ENCODE data around the gene JADE3. TPM values are rescaled to one million over a fixed set of nuclear protein-coding genes. Genes with fewer than 3 reads are reported as not detected.

Gene JADE3
- total and polyA plus RNA-seq, 2 experiments from 2014 or later, result 6.4 to 18.6 TPM

- 82% methylated on average over 3 of the region's 3 CpGs for WGBS (ENCODE audit: low lambda C conversion rate, missing lambda C conversion rate)
- peaks cover 84% of the 10 kb centered on the region for H3K79me2 ChIP-seq
Measured at GRCh38 chrX:46927718-46928117, 15.5 kb downstream of the JADE3 start.

GRCh38 chrX:46929439-46930261, 17.4 kb downstream of the JADE3 start:
- peaks cover 79% of the 10 kb centered on the region for H3K79me2 ChIP-seq
- 59% methylated on average over 3 of the region's 3 CpGs for WGBS (ENCODE audit: low lambda C conversion rate, missing lambda C conversion rate)

More at GRCh38 chrX:46927718-46928117, 15.5 kb downstream of the JADE3 start:
- no peaks in the 10 kb centered on the region for H3K27me3 ChIP-seq
- TF ChIP-seq CTCF (IDR thresholded peaks at IDR 0.05; ENCODE audit: poor library complexity) (no peak), EZH2 (IDR thresholded peaks at IDR 0.05; ENCODE audit: borderline replicate concordance) (no peak), EZH2phosphoT487 (IDR thresholded peaks at IDR 0.05; ENCODE audit: low read depth, severe bottlenecking, unreplicated experiment) (no peak)
- H3K9me2 ChIP-seq (replicated peaks; ENCODE audit: insufficient read depth), result no peaks in the 10 kb centered on the region
- H3K27ac ChIP-seq, result no peak overlapping the region
- H2AFZ ChIP-seq, result no peak overlapping the region
- H3K9me3 ChIP-seq (ENCODE audit: low read depth), result no peaks in the 10 kb centered on the region
- H3K36me3 ChIP-seq (replicated peaks; ENCODE audit: insufficient read depth, low read depth), result no peaks in the 10 kb centered on the region
- no peaks in the 10 kb centered on the region for H3K4me1 ChIP-seq (ENCODE audit: insufficient read depth)
- no peak overlapping the region for H3K4me3 ChIP-seq
- H4K20me1 ChIP-seq (ENCODE audit: insufficient read depth, poor library complexity, severe bottlenecking), result peaks cover 3% of the 10 kb centered on the region
- no peak for DNase-seq (ENCODE audit: low spot score)
- no peak overlapping the region for H3K4me2 ChIP-seq

GRCh38 chrX:46935295-46935694, 23.1 kb downstream of the JADE3 start:
- no peak overlapping the region for H3K4me2 ChIP-seq
- H3K4me1 ChIP-seq (ENCODE audit: insufficient read depth), result no peaks in the 10 kb centered on the region
- no peaks in the 10 kb centered on the region for H3K27me3 ChIP-seq
- peaks cover 84% of the 10 kb centered on the region for H3K79me2 ChIP-seq
- no peak overlapping the region for H3K27ac ChIP-seq
- TF ChIP-seq EZH2 (IDR thresholded peaks at IDR 0.05; ENCODE audit: borderline replicate concordance) (no peak), CTCF (IDR thresholded peaks at IDR 0.05; ENCODE audit: poor library complexity) (no peak), EZH2phosphoT487 (IDR thresholded peaks at IDR 0.05; ENCODE audit: low read depth, severe bottlenecking, unreplicated experiment) (no peak)
- no peak overlapping the region for H3K4me3 ChIP-seq
- peaks cover 4% of the 10 kb centered on the region for H3K9me3 ChIP-seq (ENCODE audit: low read depth)
- H4K20me1 ChIP-seq (ENCODE audit: insufficient read depth, poor library complexity, severe bottlenecking), result no peaks in the 10 kb centered on the region
- no peaks in the 10 kb centered on the region for H3K36me3 ChIP-seq (replicated peaks; ENCODE audit: insufficient read depth, low read depth)
- DNase-seq (ENCODE audit: low spot score), result no peak
- 85% methylated on average over 4 of the region's 4 CpGs for WGBS (ENCODE audit: low lambda C conversion rate, missing lambda C conversion rate)
- H3K9me2 ChIP-seq (replicated peaks; ENCODE audit: insufficient read depth), result no peaks in the 10 kb centered on the region
- H2AFZ ChIP-seq, result no peak overlapping the region

More at GRCh38 chrX:46929439-46930261, 17.4 kb downstream of the JADE3 start:
- TF ChIP-seq EZH2 (IDR thresholded peaks at IDR 0.05; ENCODE audit: borderline replicate concordance) (no peak), CTCF (IDR thresholded peaks at IDR 0.05; ENCODE audit: poor library complexity) (no peak), EZH2phosphoT487 (IDR thresholded peaks at IDR 0.05; ENCODE audit: low read depth, severe bottlenecking, unreplicated experiment) (no peak)
- Histone ChIP-seq H3K27me3 (no peaks in the 10 kb centered on the region), H3K36me3 (replicated peaks; ENCODE audit: insufficient read depth, low read depth) (no peaks in the 10 kb centered on the region), H3K9me2 (replicated peaks; ENCODE audit: insufficient read depth) (no peaks in the 10 kb centered on the region), H3K27ac (no peak overlapping the region), H3K4me3 (no peak overlapping the region), H3K4me1 (ENCODE audit: insufficient read depth) (no peaks in the 10 kb centered on the region), H4K20me1 (ENCODE audit: insufficient read depth, poor library complexity, severe bottlenecking) (peaks cover 3% of the 10 kb centered on the region), H3K9me3 (ENCODE audit: low read depth) (no peaks in the 10 kb centered on the region), H2AFZ (no peak overlapping the region), H3K4me2 (no peak overlapping the region)
- no peak for DNase-seq (ENCODE audit: low spot score)
